Endothelial cell of umbilical vein (primary cell): ENCODE data around the gene ERG.
A peak's percentile ranks its signal among the peaks of the same experiment; 100 is the strongest.

Experiments used
- CTCF ChIP-seq, 2 donors: IDR thresholded peaks; 1 replicate in 1 of 2; 2 replicates in 1 of 2; pipeline ENCODE4 v1.5.1; 2011; ENCODE audit warnings: low read length in 2 of 2, mild to moderate bottlenecking in 2 of 2, moderate library complexity in 2 of 2, control low read depth in 1 of 2, inconsistent platforms in 1 of 2, low read depth in 1 of 2; ENCODE audit not compliant: insufficient read depth in 1 of 2; ENCODE audit errors: extremely low read depth in 1 of 2
- EZH2 ChIP-seq: IDR thresholded peaks from 2 replicates; pipeline ENCODE4 v1.6.1; 2012; ENCODE audit warnings: borderline replicate concordance, low read depth, mild to moderate bottlenecking, moderate library complexity, low read length, inconsistent platforms; ENCODE audit not compliant: severe bottlenecking
- POLR2AphosphoS5 ChIP-seq: IDR thresholded peaks from 2 replicates; pipeline ENCODE4 v1.6.1; 2012; ENCODE audit warnings: low read depth, mild to moderate bottlenecking, control low read depth, low read length, moderate library complexity; ENCODE audit not compliant: insufficient read depth

GRCh38 chr21:38487901-38488639 is 10.2 kb downstream of the ERG start:
- no peak for TF ChIP-seq EZH2
- no peak for TF ChIP-seq CTCF (IDR thresholded peaks at IDR 0.05; ENCODE audit: extremely low read depth in 1 of 2, insufficient read depth in 1 of 2, low read depth in 1 of 2, low read length in 2 of 2)
- peak; percentile 33 for TF ChIP-seq POLR2AphosphoS5
